ENCODE results near the gene MAP3K4.

Gene MAP3K4

DNA sequence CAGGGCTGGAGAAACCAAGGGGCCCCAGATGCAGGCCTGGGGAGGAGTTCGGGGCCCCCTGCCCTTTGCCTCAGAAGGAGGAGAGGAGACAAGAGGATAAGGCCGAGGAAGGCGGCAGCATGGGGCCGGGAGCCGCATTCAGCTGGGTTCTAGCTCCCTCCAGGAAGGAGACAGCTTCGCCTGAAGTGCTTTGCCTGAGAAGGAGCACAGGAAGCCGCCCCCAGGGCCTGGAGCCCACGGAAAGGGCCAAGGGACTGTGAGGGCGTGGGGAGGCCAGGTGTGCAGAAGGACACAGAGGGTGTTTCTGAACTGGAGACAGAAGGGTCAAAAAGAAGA, 160.9 kb downstream of the MAP3K4 start:
- TF ChIP-seq CTCF (IDR thresholded peaks at IDR 0.05; ENCODE audit: low read depth, low read length, missing control alignments): no peak
- DNase-seq (ENCODE audit: extremely low read depth, low read depth): no peak
- H3K4me3 ChIP-seq (replicated peaks; ENCODE audit: low read depth, low read length): no peak overlapping the region

- TF ChIP-seq CTCF (IDR thresholded peaks at IDR 0.05; ENCODE audit: low read depth, low read length, missing control alignments): peak; percentile 58
- no peak overlapping the region for H3K4me3 ChIP-seq (replicated peaks; ENCODE audit: low read depth, low read length)
- DNase-seq (ENCODE audit: extremely low read depth, low read depth): no peak
Observed at GRCh38 chr6:161152907-161153662, 161.5 kb downstream of the MAP3K4 start.

- DNase-seq (ENCODE audit: extremely low read depth, low read depth): no peak
- no peak for TF ChIP-seq CTCF (IDR thresholded peaks at IDR 0.05; ENCODE audit: low read depth, low read length, missing control alignments)
- no peak overlapping the region for H3K4me3 ChIP-seq (replicated peaks; ENCODE audit: low read depth, low read length)
Observed at GRCh38 chr6:161153725-161154124, 162.2 kb downstream of the MAP3K4 start.

DNA sequence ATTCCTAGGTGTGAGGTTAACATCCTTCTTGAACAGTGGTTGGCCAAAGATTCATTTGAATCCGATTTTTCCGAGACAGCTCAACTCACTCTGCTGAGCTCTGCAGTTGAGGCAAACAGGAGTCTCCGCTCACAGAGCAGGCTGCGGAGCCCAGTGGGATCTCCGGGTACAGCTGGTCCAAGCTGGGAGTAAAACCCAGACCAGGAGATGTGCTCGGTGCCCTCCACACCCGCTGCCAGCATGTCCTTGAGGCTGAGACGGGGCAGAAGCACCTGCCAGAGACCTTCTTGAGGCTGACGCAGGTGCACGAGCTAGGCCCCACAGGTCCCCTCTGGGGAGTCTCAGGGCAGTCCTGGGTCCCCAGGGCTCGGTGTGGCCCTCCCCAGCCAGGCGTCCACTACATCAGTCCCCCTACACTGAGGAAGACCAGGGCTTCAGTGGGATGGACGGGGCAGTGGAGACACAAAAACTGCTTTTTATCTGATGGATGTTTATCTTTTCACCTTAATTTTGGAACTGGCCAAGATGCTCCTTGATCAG, 163.3 kb downstream of the MAP3K4 start:
- no peak for TF ChIP-seq CTCF (IDR thresholded peaks at IDR 0.05; ENCODE audit: low read depth, low read length, missing control alignments)
- DNase-seq (ENCODE audit: extremely low read depth, low read depth): no peak
- H3K4me3 ChIP-seq (replicated peaks; ENCODE audit: low read depth, low read length): no peak overlapping the region

DNA sequence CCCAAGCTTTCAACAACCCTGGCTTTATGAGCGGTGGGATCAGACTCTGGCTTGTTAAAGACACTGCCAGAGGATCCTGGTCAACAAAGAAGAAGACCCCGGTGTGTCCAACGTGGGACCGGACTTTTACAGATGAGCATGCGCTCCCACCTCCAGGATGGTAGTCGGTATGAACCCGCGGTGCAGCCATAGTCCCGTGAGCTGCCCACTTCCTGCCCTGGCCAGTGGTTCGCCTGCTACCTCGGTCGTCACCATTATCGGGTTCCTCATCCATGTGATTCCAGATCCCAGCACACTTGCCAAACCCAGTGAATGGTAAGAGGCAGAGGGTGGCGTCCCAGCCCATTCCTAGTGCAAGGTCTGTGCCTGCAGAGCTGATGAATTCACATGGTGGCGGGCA, 169.6 kb downstream of the MAP3K4 start:
- H3K4me3 ChIP-seq (replicated peaks; ENCODE audit: low read depth, low read length): no peak overlapping the region
- TF ChIP-seq CTCF (IDR thresholded peaks at IDR 0.05; ENCODE audit: low read depth, low read length, missing control alignments): no peak
- DNase-seq (ENCODE audit: extremely low read depth, low read depth): no peak

DNA sequence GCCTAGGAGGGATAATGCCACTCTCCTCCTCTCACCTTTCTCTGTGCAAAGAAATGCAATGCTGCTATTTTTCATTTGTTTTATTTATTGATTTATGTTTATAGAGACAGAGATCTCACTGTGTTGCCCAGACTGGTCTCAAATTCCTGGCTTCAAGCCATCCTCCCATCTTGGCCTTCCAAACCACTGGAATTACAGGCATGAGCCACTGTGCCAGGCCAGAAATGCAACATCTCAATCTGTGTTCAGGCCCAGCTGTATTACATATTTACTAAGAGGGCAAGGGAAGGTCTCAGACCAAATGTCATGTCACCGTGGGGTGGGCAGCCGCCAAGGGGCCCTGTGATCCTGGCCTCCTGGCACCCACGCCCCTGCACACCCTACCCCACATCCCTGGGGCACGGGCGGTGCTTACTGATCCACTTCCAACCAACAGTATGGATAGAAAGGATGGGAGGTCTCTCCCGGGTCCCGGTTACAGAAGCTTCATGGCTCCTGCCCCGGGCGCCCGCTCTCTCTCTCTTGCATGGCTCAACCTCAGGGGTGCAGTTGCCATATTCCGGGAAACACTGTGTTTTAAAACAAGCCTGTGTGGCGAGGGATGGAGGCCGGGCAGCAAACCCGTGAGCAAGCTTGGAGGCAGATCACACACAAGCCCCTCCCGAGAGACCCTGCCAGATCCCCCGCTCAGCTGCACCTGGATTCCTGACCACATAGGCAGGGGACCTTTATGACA, 170.5 kb downstream of the MAP3K4 start:
- no peak for DNase-seq (ENCODE audit: extremely low read depth, low read depth)
- no peak for TF ChIP-seq CTCF (IDR thresholded peaks at IDR 0.05; ENCODE audit: low read depth, low read length, missing control alignments)
- H3K4me3 ChIP-seq (replicated peaks; ENCODE audit: low read depth, low read length): no peak overlapping the region

All from HFF-Myc (cell line).